Muscle of leg (tissue), 11 donors: ENCODE measurements around the gene ZNF286A. TPM values are rescaled to one million over a fixed set of nuclear protein-coding genes. Genes with fewer than 3 reads are reported as not detected.
"Not testable (repeated sequence)": the region's sequence is repeated elsewhere in the genome, so short reads cannot be mapped to it uniquely, and the experiment has no call there.

Experiments
- DNase-seq: peaks from one replicate; pipeline ENCODE4 v3.0.0; 2013
- H3K27ac ChIP-seq: one replicate; pipeline ENCODE4 v1.5.1; 2013; ENCODE audit warnings: mild to moderate bottlenecking, low read length, control low read depth
- H3K27me3 ChIP-seq: one replicate; pipeline ENCODE4 v1.6.1; 2013; ENCODE audit warnings: low read length; ENCODE audit not compliant: control insufficient read depth, insufficient read depth
- H3K36me3 ChIP-seq: one replicate; pipeline ENCODE4 v1.6.1; 2013; ENCODE audit warnings: low read length; ENCODE audit not compliant: control insufficient read depth, insufficient read depth
- H3K4me1 ChIP-seq: one replicate; pipeline ENCODE4 v1.6.1; 2013; ENCODE audit warnings: low read length; ENCODE audit not compliant: control insufficient read depth, insufficient read depth
- H3K4me3 ChIP-seq: one replicate; pipeline ENCODE4 v1.5.1; 2013; ENCODE audit warnings: low read length, control low read depth
- H3K9me3 ChIP-seq: replicated peaks from 2 replicates; pipeline ENCODE4 v1.6.1; 2013; ENCODE audit warnings: low read depth, low read length; ENCODE audit not compliant: control insufficient read depth
- WGBS: methylation state at CpG from one replicate; pipeline ENCODE4 v1.1.5; 2013; ENCODE audit warnings: missing lambda C conversion rate; ENCODE audit not compliant: insufficient coverage; 5-methylcytosine and 5-hydroxymethylcytosine counted together
- polyA plus RNA-seq, 8 donors: library from polyadenylated mRNA; unstranded; fragments of 120-200 nt; gene quantifications; one replicate each; pipeline versions ENCODE4 v1.2.1 to v1.2.3, GENCODE V29; 2013; ENCODE audit warnings: inconsistent platforms in 1 of 8, low replicate concordance in 1 of 8; ENCODE audit not compliant: insufficient read length in 8 of 8, insufficient read depth in 1 of 8
- total RNA-seq: library from RNA; stranded (reverse); fragments of 120-200 nt; gene quantifications from one replicate; pipeline ENCODE4 v1.2.4, GENCODE V29; 2013

Gene ZNF286A
- total and polyA plus RNA-seq, 9 donors: 19.9 to 32.2 (median 25.9) TPM

GRCh38 chr17:15744885-15745284 is 45.3 kb downstream of the ZNF286A start:
- no peaks in the 10 kb centered on the region for H3K36me3 ChIP-seq
- peaks cover 2% of the 10 kb centered on the region for H3K4me1 ChIP-seq
- H3K27me3 ChIP-seq: peaks cover 2% of the 10 kb centered on the region
- no peak overlapping the region for H3K4me3 ChIP-seq
- no peak overlapping the region for H3K27ac ChIP-seq
- WGBS: no CpG with 5 or more reads among the region's 2 CpGs
- H3K9me3 ChIP-seq: no peaks in the 10 kb centered on the region
- DNase-seq: no peak

GRCh38 chr17:15749403-15749802 is 49.9 kb downstream of the ZNF286A start:
- not testable (repeated sequence) for H3K4me1 ChIP-seq, H3K9me3 ChIP-seq, H3K4me3 ChIP-seq, H3K27ac ChIP-seq, H3K27me3 ChIP-seq, DNase-seq, H3K36me3 ChIP-seq
- WGBS: 3% methylated on average over 8 of the region's 36 CpGs

- H3K27me3 ChIP-seq, H3K4me3 ChIP-seq, DNase-seq, H3K36me3 ChIP-seq, H3K9me3 ChIP-seq, H3K27ac ChIP-seq, H3K4me1 ChIP-seq: not testable (repeated sequence)
- WGBS: 50% methylated on average over 1 of the region's 14 CpGs
These were observed 69.4 kb downstream of the ZNF286A start for GRCh38 chr17:15768865-15769533.

Other genes with a start within 250 kb of the ZNF286A start
- gene CDRT4, start 232.1 kb upstream of the ZNF286A start, total RNA-seq: 4.0 TPM
- gene CDRT4, start 232.1 kb upstream of the ZNF286A start, polyA plus RNA-seq: 1 to 10 TPM in 7 of 8 donors, under 1 TPM in 1; 0.57 to 7.8 (median 2.0) TPM
- 15.6 TPM for gene TVP23C, start 136.3 kb upstream of the ZNF286A start, total RNA-seq
- 10 to 100 TPM in 1 of 8 donors, 1 to 10 TPM in 7; 4.9 to 10.5 (median 9.2) TPM for gene TVP23C, start 136.3 kb upstream of the ZNF286A start, polyA plus RNA-seq
- gene FBXW10B, start 80.0 kb upstream of the ZNF286A start, total RNA-seq: 1.3 TPM
- 1 to 10 TPM in 6 of 8 donors, under 1 TPM in 2; 0.59 to 2.5 (median 1.3) TPM for gene FBXW10B, start 80.0 kb upstream of the ZNF286A start, polyA plus RNA-seq
- gene TRIM16, start 15.4 kb upstream of the ZNF286A start, total RNA-seq: 48.7 TPM
- 10 to 100 TPM; 38.9 to 57.1 (median 46.0) TPM for gene TRIM16, start 15.4 kb upstream of the ZNF286A start, polyA plus RNA-seq
- 0.31 TPM for gene TBC1D26, start 32.5 kb downstream of the ZNF286A start, total RNA-seq
- under 1 TPM in 7 of 8 donors, not detected in 1; 0.23 to 0.66 (median 0.44) TPM for gene TBC1D26, start 32.5 kb downstream of the ZNF286A start, polyA plus RNA-seq
- 2.1 TPM for gene ADORA2B, start 245.4 kb downstream of the ZNF286A start, total RNA-seq
- 1 to 10 TPM; 2.9 to 5.6 (median 4.0) TPM for gene ADORA2B, start 245.4 kb downstream of the ZNF286A start, polyA plus RNA-seq